Right forelimb (tissue), 1 donor: Measurements from ENCODE around the gene TMCC2.
"Not testable (repeated sequence)": the region's sequence is repeated elsewhere in the genome, so short reads cannot be mapped to it uniquely, and the experiment has no call there.

Experiments
- DNase-seq: peaks from one replicate; pipeline ENCODE4 v3.0.0-alpha.2; 2018

TMCC2 gene

GRCh38 chr1:205227584-205228013 is at the start of gene TMCC2:
TSS of gene TMCC2 (plus strand) at chr1:205227946. CDS start at chr1:205228565, 619 bp downstream.
- DNase-seq: peak; percentile 96

- DNase-seq: no peak
Measured at GRCh38 chr1:205179842-205180241, 47.9 kb upstream of the TMCC2 start.

- not testable (repeated sequence) for DNase-seq
Measured at GRCh38 chr1:205180331-205180730, 47.4 kb upstream of the TMCC2 start.

GRCh38 chr1:205182930-205183329 is 44.8 kb upstream of the TMCC2 start:
- no peak for DNase-seq

- no peak for DNase-seq
Measured at GRCh38 chr1:205183676-205184335, 43.9 kb upstream of the TMCC2 start.

- no peak for DNase-seq
Measured at GRCh38 chr1:205186191-205186590, 41.6 kb upstream of the TMCC2 start.

- no peak for DNase-seq
Measured at GRCh38 chr1:205187420-205187819, 40.3 kb upstream of the TMCC2 start.

- DNase-seq: no peak
Measured at GRCh38 chr1:205188098-205188497, 39.6 kb upstream of the TMCC2 start.

GRCh38 chr1:205188596-205188995 is 39.1 kb upstream of the TMCC2 start:
- DNase-seq: no peak

- DNase-seq: no peak
Measured at GRCh38 chr1:205189131-205189530, 38.6 kb upstream of the TMCC2 start.

GRCh38 chr1:205190845-205191577 is 36.7 kb upstream of the TMCC2 start:
- DNase-seq: no peak

- no peak for DNase-seq
Measured at GRCh38 chr1:205191622-205192021, 36.1 kb upstream of the TMCC2 start.

GRCh38 chr1:205192287-205192686 is 35.5 kb upstream of the TMCC2 start:
- no peak for DNase-seq

- DNase-seq: no peak
Measured at GRCh38 chr1:205199090-205199930, 28.4 kb upstream of the TMCC2 start.

GRCh38 chr1:205199931-205200299 is 27.8 kb upstream of the TMCC2 start:
- DNase-seq: no peak

GRCh38 chr1:205204552-205204951 is 23.2 kb upstream of the TMCC2 start:
- DNase-seq: no peak

GRCh38 chr1:205205055-205205454 is 22.7 kb upstream of the TMCC2 start:
- DNase-seq: no peak

- DNase-seq: no peak
Measured at GRCh38 chr1:205208811-205209210, 18.9 kb upstream of the TMCC2 start.

- DNase-seq: no peak
Measured at GRCh38 chr1:205210756-205211168, 17.0 kb upstream of the TMCC2 start.

GRCh38 chr1:205211169-205211838 is 16.4 kb upstream of the TMCC2 start, which contains the start of gene DSTYK:
TSS of gene DSTYK (minus strand) at chr1:205211702. CDS start at chr1:205211535, 167 bp downstream.
- peak; percentile 94 for DNase-seq

- no peak for DNase-seq
Measured at GRCh38 chr1:205211839-205212536, 15.8 kb upstream of the TMCC2 start.

GRCh38 chr1:205214756-205215155 is 13.0 kb upstream of the TMCC2 start:
- no peak for DNase-seq
